ENCODE results near the gene SNX9.

Gene SNX9

DNA sequence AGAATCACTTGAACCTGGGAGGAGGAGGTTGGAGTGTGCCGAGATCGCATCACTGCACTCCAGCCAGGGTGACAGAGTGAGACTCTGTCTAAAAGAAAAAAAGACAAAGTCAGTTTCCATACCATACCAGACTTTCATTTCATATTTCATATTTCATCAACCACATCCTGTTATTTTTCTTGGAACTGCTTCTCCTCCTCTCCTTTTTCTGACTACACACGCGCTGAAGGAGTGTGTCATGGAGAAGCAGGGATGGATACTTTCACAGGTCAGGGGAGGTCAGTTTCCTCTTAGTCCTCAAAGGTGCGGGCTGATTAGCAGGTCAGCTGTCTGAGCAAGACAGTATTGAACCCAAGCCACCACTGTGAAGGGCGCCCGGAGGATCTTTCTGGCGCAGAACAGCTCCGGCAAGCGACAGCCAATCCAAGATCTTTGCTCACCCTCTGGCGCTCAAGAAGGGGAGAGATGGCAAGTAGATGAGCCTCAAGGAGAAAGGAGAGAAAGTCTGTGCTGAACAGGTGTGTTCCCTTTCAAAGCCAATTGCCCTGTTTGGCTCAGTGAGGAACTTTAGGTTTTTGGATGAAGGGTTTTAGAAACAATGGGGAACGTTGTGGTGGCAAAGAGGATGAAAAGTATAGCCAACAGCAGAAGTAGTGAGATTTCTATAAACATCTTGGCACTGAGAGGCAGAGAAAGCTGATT lies 139.7 kb downstream of the SNX9 start:
- H3K79me2 ChIP-seq = no peaks in the 10 kb centered on the region
- H2AFZ ChIP-seq = no peak overlapping the region
- H3K9ac ChIP-seq = no peak overlapping the region
- TF ChIP-seq CTCF (IDR thresholded peaks at IDR 0.05) = no peak
- no peak overlapping the region for H3K4me3 ChIP-seq (ENCODE audit: low read depth, low read length)
- H3K9me3 ChIP-seq (ENCODE audit: control insufficient read depth, low read length) = no peaks in the 10 kb centered on the region
- H3K4me2 ChIP-seq (ENCODE audit: low read length) = no peak overlapping the region
- no peaks in the 10 kb centered on the region for H3K36me3 ChIP-seq (ENCODE audit: control insufficient read depth, insufficient read depth, low read length)
- H3K4me1 ChIP-seq = no peaks in the 10 kb centered on the region
- no peaks in the 10 kb centered on the region for H3K27me3 ChIP-seq (ENCODE audit: control insufficient read depth, insufficient read depth, low read length)
- H3K27ac ChIP-seq = no peak overlapping the region

DNA sequence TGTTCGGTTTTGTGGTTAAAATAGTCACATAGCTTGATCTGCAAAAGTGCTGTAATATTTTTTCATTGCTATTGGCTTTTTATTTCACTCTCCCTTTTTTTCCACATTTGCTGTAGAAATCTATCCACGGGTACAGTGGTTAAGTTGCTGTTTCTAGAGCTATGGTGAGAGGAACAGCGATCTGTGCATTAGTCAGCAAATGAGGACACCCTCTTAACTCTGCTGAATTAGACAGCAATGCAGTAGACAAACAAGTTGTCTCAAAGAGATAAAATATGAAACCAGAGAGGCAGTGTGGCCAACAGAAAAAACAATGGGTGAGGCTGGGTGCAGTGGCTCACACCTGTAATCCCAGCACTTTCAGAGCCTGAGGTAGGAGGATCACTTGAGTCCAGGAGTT lies 141.1 kb downstream of the SNX9 start:
- H3K27me3 ChIP-seq (ENCODE audit: control insufficient read depth, insufficient read depth, low read length) = no peaks in the 10 kb centered on the region
- no peaks in the 10 kb centered on the region for H3K79me2 ChIP-seq
- H3K4me2 ChIP-seq (ENCODE audit: low read length) = no peak overlapping the region
- H3K4me1 ChIP-seq = no peaks in the 10 kb centered on the region
- H3K27ac ChIP-seq = no peak overlapping the region
- no peak overlapping the region for H2AFZ ChIP-seq
- no peaks in the 10 kb centered on the region for H3K36me3 ChIP-seq (ENCODE audit: control insufficient read depth, insufficient read depth, low read length)
- no peaks in the 10 kb centered on the region for H3K9me3 ChIP-seq (ENCODE audit: control insufficient read depth, low read length)
- H3K4me3 ChIP-seq (ENCODE audit: low read depth, low read length) = no peak overlapping the region
- no peak for TF ChIP-seq CTCF (IDR thresholded peaks at IDR 0.05)
- H3K9ac ChIP-seq = no peak overlapping the region

DNA sequence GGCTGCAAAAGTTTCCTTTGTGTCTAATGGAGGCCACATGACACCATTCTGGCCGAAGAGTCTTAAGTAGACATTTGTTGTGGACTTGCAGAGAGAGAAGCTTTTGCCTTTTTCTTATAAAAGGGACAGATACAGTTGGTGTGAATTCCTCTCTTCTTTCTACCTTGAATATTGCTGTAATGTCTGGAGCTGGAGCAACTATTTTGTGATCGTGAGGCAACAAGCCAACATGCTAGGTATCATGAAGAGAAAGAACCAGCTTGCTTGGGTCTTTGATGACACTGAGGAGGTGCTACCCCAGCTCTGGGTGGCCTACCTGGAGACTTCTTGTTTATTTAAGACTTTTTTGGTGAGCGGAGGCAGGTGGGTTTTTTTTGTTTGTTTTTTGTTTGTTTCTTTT lies 142.3 kb downstream of the SNX9 start:
- Histone ChIP-seq H3K4me3 (ENCODE audit: low read depth, low read length) (no peak overlapping the region), H3K4me2 (ENCODE audit: low read length) (no peak overlapping the region), H3K79me2 (no peaks in the 10 kb centered on the region), H3K27me3 (ENCODE audit: control insufficient read depth, insufficient read depth, low read length) (no peaks in the 10 kb centered on the region), H3K27ac (no peak overlapping the region), H3K4me1 (no peaks in the 10 kb centered on the region), H3K9me3 (ENCODE audit: control insufficient read depth, low read length) (no peaks in the 10 kb centered on the region), H2AFZ (no peak overlapping the region), H3K9ac (no peak overlapping the region), H3K36me3 (ENCODE audit: control insufficient read depth, insufficient read depth, low read length) (no peaks in the 10 kb centered on the region)
- no peak for TF ChIP-seq CTCF (IDR thresholded peaks at IDR 0.05)

- H3K4me2 ChIP-seq (ENCODE audit: low read length) = no peak overlapping the region
- no peaks in the 10 kb centered on the region for H3K9me3 ChIP-seq (ENCODE audit: control insufficient read depth, low read length)
- H3K9ac ChIP-seq = no peak overlapping the region
- H3K4me3 ChIP-seq (ENCODE audit: low read depth, low read length) = no peak overlapping the region
- no peaks in the 10 kb centered on the region for H3K36me3 ChIP-seq (ENCODE audit: control insufficient read depth, insufficient read depth, low read length)
- no peaks in the 10 kb centered on the region for H3K27me3 ChIP-seq (ENCODE audit: control insufficient read depth, insufficient read depth, low read length)
- no peaks in the 10 kb centered on the region for H3K4me1 ChIP-seq
- no peak for TF ChIP-seq CTCF (IDR thresholded peaks at IDR 0.05)
- H3K79me2 ChIP-seq = no peaks in the 10 kb centered on the region
- no peak overlapping the region for H3K27ac ChIP-seq
- no peak overlapping the region for H2AFZ ChIP-seq
Measured at GRCh38 chr6:157966589-157966977, 143.5 kb downstream of the SNX9 start.

- no peaks in the 10 kb centered on the region for H3K27me3 ChIP-seq (ENCODE audit: control insufficient read depth, insufficient read depth, low read length)
- H3K9ac ChIP-seq = no peak overlapping the region
- H3K27ac ChIP-seq = no peak overlapping the region
- TF ChIP-seq CTCF (IDR thresholded peaks at IDR 0.05) = no peak
- no peak overlapping the region for H3K4me3 ChIP-seq (ENCODE audit: low read depth, low read length)
- H3K9me3 ChIP-seq (ENCODE audit: control insufficient read depth, low read length) = no peaks in the 10 kb centered on the region
- no peaks in the 10 kb centered on the region for H3K4me1 ChIP-seq
- H3K4me2 ChIP-seq (ENCODE audit: low read length) = no peak overlapping the region
- no peaks in the 10 kb centered on the region for H3K36me3 ChIP-seq (ENCODE audit: control insufficient read depth, insufficient read depth, low read length)
- H3K79me2 ChIP-seq = no peaks in the 10 kb centered on the region
- no peak overlapping the region for H2AFZ ChIP-seq
Measured at GRCh38 chr6:157967020-157967419, 144.0 kb downstream of the SNX9 start.
